C4-2B (cell line): ENCODE results near the gene PAFAH1B2.

Experiments used
- H3K27ac ChIP-seq: fragments of 450-650 bp; 2 replicates; pipeline ENCODE4 v1.5.1; 2017
- ZFX ChIP-seq: fragments of 450-650 bp; IDR thresholded peaks from 2 replicates; pipeline ENCODE4 v1.6.1; 2017
- TF ChIP-seq, protein P1 (sequence below): fragments of 450-650 bp; conservative IDR thresholded peaks from 2 replicates; pipeline ENCODE4 v1.5.1; 2017; ENCODE audit warnings: mild to moderate bottlenecking

Gene PAFAH1B2, protein sequence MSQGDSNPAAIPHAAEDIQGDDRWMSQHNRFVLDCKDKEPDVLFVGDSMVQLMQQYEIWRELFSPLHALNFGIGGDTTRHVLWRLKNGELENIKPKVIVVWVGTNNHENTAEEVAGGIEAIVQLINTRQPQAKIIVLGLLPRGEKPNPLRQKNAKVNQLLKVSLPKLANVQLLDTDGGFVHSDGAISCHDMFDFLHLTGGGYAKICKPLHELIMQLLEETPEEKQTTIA

DNA sequence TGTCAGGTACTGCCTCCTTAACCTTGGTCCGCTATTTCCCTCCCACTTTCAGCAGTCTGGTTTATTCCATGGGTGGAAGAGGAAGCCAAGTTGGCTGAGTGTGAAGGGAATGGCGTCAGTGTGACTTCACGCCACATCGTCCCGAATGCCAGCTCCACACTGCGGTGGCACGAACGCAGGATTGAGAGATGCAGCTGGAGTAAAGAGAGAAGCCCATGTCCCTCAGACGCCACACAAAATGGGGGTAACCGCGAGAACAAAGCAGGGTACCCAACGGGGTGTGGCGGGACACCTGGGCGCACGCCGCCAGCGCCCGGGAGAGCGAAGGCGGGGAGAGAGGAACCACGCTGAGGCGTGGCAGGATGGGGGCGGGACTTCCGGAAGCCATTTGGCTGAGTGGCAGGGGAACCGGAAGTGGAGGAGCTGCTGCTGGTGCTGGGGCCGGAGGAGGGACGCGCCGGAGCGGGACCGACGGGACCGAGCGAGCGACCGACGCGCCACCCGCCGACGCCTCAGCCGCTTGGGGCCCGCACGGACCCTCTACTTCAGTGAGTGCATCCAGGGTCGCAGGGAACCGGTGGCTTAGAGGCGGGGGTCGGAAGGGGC lies at the start of gene PAFAH1B2:
TSS of gene PAFAH1B2 (plus strand) at position 417 of the 606 bp plus-strand sequence. CDS start 8,161 bp downstream, outside the sequence.
- TF ChIP-seq, protein P1, sequence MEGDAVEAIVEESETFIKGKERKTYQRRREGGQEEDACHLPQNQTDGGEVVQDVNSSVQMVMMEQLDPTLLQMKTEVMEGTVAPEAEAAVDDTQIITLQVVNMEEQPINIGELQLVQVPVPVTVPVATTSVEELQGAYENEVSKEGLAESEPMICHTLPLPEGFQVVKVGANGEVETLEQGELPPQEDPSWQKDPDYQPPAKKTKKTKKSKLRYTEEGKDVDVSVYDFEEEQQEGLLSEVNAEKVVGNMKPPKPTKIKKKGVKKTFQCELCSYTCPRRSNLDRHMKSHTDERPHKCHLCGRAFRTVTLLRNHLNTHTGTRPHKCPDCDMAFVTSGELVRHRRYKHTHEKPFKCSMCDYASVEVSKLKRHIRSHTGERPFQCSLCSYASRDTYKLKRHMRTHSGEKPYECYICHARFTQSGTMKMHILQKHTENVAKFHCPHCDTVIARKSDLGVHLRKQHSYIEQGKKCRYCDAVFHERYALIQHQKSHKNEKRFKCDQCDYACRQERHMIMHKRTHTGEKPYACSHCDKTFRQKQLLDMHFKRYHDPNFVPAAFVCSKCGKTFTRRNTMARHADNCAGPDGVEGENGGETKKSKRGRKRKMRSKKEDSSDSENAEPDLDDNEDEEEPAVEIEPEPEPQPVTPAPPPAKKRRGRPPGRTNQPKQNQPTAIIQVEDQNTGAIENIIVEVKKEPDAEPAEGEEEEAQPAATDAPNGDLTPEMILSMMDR: no peak
- TF ChIP-seq ZFX: no peak
- peak within 1 kb of the TSS; percentile 92 for H3K27ac ChIP-seq

GRCh38 chr11:117094776-117095175 lies 49.3 kb upstream of the PAFAH1B2 start:
- no peak overlapping the region for H3K27ac ChIP-seq
- TF ChIP-seq, protein P1: no peak
- no peak for TF ChIP-seq ZFX

DNA sequence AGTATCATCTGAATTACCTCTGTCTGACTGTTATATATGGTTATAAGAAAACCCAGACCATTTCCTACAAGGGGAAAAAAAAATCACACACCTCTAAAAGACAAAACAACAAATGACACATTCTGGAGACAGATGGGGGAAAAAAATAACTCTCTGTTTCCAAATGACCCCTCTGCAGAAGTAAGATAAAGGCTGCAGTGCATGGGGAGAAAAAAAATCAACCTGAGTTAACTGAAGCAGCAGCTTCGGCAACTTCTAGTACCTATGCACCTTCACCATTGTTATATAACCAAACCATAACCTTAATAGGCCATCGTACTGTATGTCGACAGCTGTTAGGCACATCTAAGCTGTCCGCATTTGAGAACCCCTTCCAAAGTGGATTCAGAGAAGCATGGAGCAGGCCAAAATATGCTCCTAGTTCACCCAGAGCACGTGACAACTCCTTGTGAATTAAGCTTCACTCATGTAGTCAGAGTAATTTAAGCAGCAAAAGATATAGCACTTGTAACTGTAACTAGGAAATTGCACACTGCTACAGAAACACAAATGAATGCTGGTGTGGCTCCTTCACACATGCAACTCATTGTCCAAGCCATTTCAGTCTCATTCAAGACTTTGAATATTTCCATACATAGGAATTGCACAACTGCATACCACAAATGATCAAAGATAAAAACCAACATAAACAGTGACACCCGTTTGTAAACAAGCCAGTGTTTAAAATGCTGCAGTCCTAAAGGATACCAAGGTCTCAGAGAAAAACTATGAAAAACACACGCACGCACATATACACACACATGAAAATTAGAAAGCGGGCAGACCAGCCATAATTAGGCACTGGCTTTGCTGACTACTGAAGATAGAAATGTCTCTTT lies 48.6 kb upstream of the PAFAH1B2 start:
- H3K27ac ChIP-seq: no peak overlapping the region

DNA sequence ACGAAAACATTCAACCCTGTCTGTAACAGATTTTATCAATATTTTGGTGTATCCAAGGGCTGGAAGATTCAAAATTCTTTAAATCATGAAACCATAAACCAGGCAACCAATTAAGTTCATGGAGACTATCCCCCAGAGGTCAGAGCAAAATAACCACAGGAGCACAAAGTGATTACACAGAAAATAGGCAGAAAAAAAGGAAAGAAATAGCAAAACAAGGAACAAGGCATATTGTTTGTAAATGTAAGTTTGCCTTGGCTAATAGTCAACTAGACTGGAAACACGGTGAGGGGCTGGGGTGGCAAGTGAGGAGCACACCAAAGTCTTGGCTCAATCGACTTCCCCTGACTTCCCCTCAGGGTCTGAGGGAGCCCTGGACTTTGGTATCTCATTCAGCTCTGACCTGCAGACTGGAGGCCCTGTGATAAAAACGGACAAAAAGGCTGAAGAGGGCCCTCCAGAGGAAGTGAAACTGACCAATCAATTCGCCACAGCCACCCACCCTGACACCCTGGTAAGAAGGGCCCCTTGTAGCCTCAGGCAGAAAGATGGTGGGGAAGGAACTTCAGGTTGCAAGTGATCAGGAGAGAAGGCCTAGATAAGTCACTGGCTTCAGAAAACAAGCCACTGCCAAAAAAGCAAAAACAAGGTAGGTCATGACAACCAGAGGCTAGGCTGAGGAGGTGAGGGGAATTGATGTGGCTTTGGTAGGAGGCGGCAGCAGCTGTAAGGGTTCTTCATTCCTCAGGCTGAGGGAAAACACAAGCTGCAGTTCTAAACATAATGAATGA lies 47.7 kb upstream of the PAFAH1B2 start:
- TF ChIP-seq ZFX: no peak
- TF ChIP-seq, protein P1: no peak
- H3K27ac ChIP-seq: peak overlapping the region; percentile 25; the same call in 1 of the 2 replicates

More for the DNA sequence above, 48.6 kb upstream of the PAFAH1B2 start:
- TF ChIP-seq ZFX: no peak
- TF ChIP-seq, protein P1: no peak

- TF ChIP-seq, protein P1: no peak
- TF ChIP-seq ZFX: no peak
- H3K27ac ChIP-seq: peak overlapping the region; percentile 94
Measured at GRCh38 chr11:117097014-117097388, 47.1 kb upstream of the PAFAH1B2 start.

GRCh38 chr11:117097389-117098268 lies 46.5 kb upstream of the PAFAH1B2 start:
- peak; percentile 68; the same call in 1 of the 2 replicates for TF ChIP-seq ZFX
- TF ChIP-seq, protein P1: no peak

More at GRCh38 chr11:117097389-117098268, 46.5 kb upstream of the PAFAH1B2 start:
- H3K27ac ChIP-seq: peak overlapping the region; percentile 94
